GM19455 (cell line): ENCODE measurements around the gene MYO9B.
"Not testable (repeated sequence)": the region's sequence is repeated elsewhere in the genome, so short reads cannot be mapped to it uniquely, and the experiment has no call there.

Experiments
- ATAC-seq: cut with Tn5 transposase; IDR thresholded peaks from one replicate; pipeline ENCODE4 v1.9.1; 2021; ENCODE audit not compliant: unreplicated experiment

The MYO9B gene

DNA sequence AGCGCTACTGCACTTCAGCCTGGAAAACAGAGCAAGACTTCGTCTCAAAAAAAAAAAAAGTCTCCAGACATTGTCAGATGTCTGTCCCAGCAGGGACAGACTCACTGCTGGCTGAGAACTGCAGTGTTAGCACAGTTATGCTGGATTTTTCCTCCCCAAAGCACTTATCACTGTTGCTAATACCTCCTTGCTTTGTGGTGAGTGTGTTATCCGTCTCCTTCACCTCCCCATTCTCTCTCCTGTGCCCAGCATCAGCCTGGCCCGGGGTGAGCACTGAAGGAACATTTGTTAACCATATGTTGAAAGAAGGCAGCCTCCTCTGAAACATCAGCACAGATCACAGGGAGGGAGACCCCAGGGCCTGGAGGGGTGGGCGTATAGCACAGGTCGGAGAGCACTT lies 11.3 kb downstream of the MYO9B start:
- ATAC-seq, result no peak

- no peak for ATAC-seq
These were observed 13.0 kb downstream of the MYO9B start for GRCh38 chr19:17088552-17088951.

GRCh38 chr19:17090583-17090982 lies 15.0 kb downstream of the MYO9B start:
- ATAC-seq, result no peak

DNA sequence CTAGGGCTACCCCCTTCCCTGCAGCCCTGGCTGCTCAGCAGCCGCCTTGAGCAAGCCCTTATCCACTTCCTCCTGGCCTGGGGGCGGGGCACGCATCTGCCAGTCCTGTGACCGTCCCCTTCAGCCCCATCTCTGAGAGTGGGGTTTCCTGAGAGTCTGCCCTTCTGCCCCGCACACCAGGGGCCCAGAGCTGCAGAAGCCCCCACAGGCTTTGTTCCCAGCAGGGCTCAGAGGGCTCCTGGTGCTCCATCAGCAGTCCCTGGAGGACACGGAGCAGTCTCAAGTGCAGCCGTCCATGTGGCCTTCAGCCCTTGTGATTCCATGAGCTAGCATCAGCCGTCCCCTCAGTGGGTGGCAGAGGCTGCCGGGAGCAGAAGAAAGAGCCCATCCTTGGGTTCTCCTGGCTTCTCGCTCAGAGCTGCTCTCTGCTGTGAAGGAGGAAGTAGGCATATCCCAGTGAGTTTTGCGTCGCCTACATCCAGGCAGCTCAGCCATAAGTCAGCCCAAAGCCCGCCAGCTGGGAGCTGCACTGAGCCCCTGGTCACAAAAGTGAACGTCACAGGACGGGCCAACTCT lies 16.3 kb downstream of the MYO9B start:
- no peak for ATAC-seq

- ATAC-seq, result no peak
These were observed 17.1 kb downstream of the MYO9B start for GRCh38 chr19:17092696-17093095.

DNA sequence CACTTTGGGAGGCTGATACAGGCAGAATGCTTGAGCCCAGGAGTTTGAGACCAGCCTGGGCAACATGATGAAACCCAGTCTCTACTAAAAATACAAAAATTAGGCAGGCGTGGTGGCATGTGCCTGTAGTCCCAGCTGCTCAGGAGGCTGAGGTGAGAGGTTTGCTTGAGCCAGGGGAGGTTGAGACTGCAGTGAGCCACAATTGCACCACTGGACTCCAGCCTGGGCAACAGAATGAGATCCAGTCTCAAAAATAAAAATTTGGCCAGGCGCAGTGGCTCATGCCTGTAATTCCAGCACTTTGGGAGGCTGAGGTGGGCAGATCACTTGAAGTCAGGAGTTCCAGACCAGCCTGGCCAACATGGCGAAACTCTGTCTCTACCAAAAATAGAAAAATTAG lies 19.1 kb downstream of the MYO9B start:
- not testable (repeated sequence) for ATAC-seq

DNA sequence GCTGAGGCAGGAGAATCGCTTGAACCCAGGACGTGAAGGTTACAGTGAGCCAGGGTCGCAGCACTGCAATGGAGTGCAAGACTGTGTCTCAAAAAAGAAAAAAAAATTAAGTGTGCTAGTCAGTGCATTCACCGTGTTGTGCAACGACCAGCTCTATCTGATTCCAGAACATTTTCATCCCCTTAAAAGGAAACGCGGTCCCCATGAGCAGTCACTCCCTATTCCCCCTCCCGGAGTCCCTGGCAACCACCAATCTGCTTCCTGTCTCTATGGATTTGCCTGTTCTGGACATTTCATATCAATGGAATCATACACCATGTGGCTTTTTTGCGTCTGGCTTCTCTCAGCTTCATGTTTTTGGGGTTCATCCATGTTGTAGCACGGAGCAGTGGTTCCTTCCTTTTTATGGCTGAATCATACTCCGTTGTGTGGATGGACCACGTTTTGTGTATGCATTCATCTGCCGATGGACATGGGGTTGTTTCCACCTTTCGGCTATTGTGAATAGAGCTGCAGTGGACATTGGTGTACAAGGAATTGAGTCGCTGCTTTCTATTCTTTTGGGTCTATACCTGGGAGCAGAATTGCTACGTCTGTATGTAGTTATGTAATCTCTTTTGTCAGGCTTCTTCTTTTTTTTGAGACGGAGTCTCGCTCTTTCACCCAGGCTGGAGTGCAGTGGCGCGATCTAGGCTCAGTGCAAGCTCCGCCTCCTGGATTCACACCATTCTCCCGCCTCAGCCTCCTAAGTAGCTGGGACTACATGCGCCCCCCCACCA lies 19.8 kb downstream of the MYO9B start:
- ATAC-seq, result no peak

DNA sequence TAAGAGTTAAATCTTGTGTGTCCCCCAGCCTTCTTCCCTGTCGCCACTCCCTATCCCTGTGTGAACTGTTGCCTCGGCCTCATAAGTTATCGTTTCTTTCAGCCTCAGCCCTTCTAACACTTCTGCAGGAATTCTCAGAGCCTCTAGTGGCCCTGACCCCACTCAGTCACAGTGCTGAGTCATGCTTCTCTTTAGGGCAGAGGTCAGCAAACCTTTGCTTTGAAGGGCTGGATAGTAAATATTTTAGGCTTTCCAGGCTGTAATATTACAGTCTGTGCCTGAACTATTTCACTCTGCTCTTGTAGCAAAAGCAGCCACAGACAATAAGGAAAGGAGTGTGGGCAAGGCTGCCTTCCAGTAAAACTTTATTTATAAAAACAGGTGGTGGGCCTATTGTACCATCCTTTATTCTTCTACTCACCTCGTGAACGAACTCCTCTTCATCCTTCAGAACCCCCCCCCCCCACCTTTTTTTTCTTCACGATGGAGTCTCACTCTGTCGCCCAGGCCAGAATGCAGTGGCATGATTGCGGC lies 22.1 kb downstream of the MYO9B start:
- ATAC-seq, result no peak

DNA sequence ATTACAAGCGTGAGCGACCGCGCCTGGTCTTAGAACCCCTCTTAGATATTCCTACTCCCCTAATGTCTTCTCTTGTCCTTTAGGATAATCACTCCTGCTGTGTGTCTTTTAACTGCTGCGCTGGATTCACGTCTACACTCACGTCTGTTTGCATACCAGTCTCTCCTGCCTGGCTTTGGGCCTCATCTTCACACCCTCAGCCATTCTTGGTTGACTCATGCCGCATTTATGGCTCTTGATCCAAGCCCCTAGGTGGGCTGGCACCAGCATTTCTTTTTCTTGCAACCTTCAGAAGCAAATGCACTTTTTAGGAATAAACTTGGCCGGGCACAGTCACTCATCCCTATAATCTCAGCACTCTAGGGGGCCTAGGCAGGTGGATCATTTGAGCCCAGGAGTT lies 22.7 kb downstream of the MYO9B start:
- ATAC-seq, result no peak

DNA sequence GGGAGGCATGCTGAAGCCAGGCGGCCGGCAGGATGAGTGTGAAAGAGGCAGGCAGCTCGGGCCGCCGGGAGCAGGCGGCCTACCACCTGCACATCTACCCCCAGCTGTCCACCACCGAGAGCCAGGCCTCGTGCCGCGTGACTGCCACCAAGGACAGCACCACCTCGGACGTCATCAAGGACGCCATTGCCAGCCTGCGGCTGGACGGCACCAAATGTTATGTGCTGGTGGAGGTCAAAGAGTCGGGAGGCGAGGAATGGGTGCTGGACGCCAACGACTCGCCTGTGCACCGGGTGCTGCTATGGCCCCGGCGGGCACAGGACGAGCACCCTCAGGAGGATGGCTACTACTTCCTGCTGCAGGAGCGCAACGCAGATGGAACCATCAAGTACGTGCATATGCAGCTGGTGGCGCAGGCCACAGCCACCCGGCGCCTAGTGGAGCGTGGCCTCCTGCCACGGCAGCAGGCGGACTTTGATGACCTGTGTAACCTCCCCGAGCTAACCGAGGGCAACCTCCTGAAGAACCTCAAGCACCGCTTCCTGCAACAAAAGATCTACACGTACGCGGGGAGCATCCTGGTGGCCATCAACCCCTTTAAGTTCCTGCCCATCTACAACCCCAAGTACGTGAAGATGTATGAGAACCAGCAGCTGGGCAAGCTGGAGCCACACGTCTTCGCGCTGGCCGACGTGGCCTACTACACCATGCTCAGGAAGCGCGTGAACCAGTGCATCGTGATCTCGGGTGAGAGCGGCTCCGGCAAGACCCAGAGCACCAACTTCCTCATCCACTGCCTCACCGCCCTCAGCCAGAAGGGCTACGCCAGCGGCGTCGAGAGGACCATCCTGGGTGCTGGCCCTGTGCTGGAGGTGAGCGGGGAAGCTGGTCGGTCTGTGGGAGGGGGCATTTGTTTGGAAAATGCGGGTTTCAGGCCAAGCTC lies 26.4 kb downstream of the MYO9B start:
- no peak for ATAC-seq

- no peak for ATAC-seq
These were observed 27.6 kb downstream of the MYO9B start for GRCh38 chr19:17103177-17103576.

GRCh38 chr19:17104679-17105078 lies 29.1 kb downstream of the MYO9B start:
- no peak for ATAC-seq

GRCh38 chr19:17105556-17105955 lies 30.0 kb downstream of the MYO9B start:
- ATAC-seq, result no peak

GRCh38 chr19:17106964-17107363 lies 31.4 kb downstream of the MYO9B start:
- not testable (repeated sequence) for ATAC-seq

DNA sequence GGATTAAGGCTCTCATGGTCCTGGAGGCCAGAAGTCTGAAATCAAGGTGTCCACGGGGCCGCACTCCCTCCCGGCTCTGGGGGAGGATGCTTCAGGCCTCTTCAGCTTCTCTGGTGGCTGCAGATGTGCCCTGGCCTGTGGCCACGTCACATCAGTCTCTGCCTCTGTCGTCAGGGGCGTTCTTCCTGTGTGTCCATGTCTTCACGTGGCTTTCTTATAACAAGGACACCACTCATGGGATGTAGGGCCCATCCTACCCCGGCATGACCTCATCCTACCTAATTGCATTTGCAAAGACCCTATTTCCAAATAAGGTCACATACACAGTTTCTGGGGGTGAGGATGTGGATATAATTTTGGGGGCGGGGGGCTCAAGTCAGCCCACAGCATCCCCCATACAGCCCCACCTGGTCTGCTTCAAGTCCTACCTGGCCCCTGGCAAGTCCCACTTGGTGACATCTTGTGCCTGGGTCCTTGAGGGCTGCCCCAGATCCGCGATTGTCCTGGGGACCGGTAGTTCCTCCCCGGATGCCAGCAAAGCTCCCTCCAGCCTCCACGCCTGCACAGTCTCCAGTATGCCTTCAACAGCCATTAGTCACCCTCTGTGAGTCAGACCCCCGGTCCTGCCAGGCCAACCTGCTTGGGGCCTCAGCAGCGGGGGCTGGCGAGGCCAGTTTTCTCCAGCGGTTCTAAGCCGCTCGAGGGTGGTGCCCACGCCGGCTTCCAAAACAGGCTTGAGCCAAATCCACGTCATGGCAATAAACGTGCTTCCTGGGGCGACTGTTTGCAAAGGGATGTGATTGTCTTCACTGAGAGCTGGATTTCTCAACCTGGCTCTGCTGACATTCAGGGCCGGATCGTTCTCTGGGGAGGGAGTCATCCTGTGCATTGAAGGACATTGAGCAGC lies 32.2 kb downstream of the MYO9B start:
- no peak for ATAC-seq

DNA sequence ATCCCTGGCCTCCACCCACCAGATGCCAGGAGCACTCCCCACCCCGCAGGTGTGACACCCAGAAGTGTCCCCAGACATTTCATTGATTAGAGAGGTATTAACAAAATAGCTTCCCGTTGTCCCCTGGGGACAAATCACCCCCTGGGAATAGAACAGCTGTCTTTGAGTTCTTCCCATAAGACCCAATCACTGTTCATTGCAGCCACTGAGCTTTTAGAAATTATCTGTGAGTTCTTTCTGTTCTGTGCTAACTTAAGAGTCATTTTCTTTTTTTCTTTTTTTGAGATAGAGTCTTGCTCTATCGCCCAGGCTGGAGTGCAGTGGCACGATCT lies 32.8 kb downstream of the MYO9B start:
- ATAC-seq, result no peak

DNA sequence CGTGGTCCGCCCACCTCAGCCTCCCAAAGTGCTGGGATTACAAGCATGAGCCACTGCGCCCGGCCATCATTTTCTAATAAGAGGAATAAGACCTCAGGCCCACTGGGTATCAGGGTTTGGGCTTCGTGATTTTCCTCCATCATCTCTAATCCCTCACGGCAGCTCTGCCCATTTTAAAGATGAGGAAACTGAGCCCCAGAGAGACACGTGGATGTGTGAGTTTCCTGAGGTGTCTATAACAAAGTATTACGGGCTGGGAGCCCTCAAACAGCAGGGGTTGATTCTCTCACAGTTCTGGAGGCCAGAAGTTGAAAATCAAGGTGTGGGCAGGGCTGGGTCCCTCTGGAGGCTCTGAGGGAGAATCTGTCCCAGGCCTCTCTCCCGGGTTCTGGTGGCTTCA lies 33.7 kb downstream of the MYO9B start:
- no peak for ATAC-seq

- peak; percentile 49 for ATAC-seq
These were observed 34.5 kb downstream of the MYO9B start for GRCh38 chr19:17109962-17110598.

- no peak for ATAC-seq
These were observed 35.0 kb downstream of the MYO9B start for GRCh38 chr19:17110599-17110966.

DNA sequence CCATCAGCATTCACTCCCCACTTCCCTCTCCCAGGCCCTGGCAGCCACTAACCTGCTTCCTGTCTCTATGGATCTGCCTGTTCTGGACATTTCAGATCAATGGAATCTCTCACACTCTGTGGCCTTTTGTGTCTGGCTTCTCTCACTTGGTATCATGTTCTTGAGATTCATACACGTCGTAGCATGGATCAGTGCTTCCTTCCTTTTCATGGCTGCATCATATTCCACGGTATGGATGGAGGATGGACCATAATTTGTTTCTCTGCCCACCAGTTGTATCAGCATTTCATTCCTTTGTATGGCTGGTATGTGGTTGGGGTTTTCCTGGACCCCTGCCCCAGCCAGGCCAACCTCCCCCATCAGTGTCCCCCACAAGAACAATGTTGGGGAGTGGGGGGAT lies 36.2 kb downstream of the MYO9B start:
- ATAC-seq, result no peak
